Colonic mucosa (tissue), 4 donors: ENCODE data around the gene IL15RA. TPM values are rescaled to one million over a fixed set of nuclear protein-coding genes. Genes with fewer than 3 reads are reported as not detected.
A peak's percentile ranks its signal among the peaks of the same experiment; 100 is the strongest.
"Not testable (repeated sequence)": the region's sequence is repeated elsewhere in the genome, so short reads cannot be mapped to it uniquely, and the experiment has no call there.

Experiments used
- DNase-seq: peaks from one replicate; pipeline ENCODE4 v3.0.0-alpha.2; 2020
- H3K27ac ChIP-seq: fragments of 200-600 bp; one replicate; pipeline ENCODE4 v1.8.0; 2021
- H3K27me3 ChIP-seq: fragments of 200-600 bp; one replicate; pipeline ENCODE4 v1.8.0; 2021
- H3K36me3 ChIP-seq: fragments of 200-600 bp; one replicate; pipeline ENCODE4 v1.8.0; 2021
- H3K4me1 ChIP-seq: fragments of 200-600 bp; one replicate; pipeline ENCODE4 v1.8.0; 2021; ENCODE audit warnings: mild to moderate bottlenecking
- H3K4me3 ChIP-seq: fragments of 200-600 bp; one replicate; pipeline ENCODE4 v1.8.0; 2021
- H3K9ac ChIP-seq, 2 donors: one replicate each; pipeline ENCODE4 v1.7.0; 2013; ENCODE audit warnings: control low read depth in 2 of 2, low read depth in 2 of 2, low read length in 2 of 2
- H3K9me3 ChIP-seq: fragments of 200-600 bp; one replicate; pipeline ENCODE4 v1.8.0; 2021
- intact Hi-C: fragments of 100-400 bp; cut with DNase I; formaldehyde crosslinking; loops from one replicate; pipeline ENCODE4 v1.14.1; 2022
- total RNA-seq, 2 donors: library from RNA; stranded (reverse); fragmentation: NEBNext Ultra II Directional in 1 of 2; extraction: Animal tissue kit (Norgen Biotek cat#: 25700) in 1 of 2; gene quantifications; one replicate each; pipeline ENCODE4 v1.2.1, GENCODE V29; 2021
- TF ChIP-seq, protein P1 (sequence below): fragments of 200-600 bp; IDR thresholded peaks from one replicate; pipeline ENCODE4 v1.8.0; 2022; ENCODE audit warnings: antibody characterized with exemption, mild to moderate bottlenecking
- donor health status: healthy.
- donor health status: DM: no; HTN: no; CAD: no.
- donor health status: DM: no; HTN: no; CAD: no.

Gene IL15RA
- total RNA-seq, 2 donors from 2014 or later = 11.5 to 16.0 TPM

- H3K36me3 ChIP-seq = no peaks in the 10 kb centered on the region
- no peak overlapping the region for H3K4me3 ChIP-seq
- H3K9me3 ChIP-seq = no peaks in the 10 kb centered on the region
- TF ChIP-seq, protein P1, sequence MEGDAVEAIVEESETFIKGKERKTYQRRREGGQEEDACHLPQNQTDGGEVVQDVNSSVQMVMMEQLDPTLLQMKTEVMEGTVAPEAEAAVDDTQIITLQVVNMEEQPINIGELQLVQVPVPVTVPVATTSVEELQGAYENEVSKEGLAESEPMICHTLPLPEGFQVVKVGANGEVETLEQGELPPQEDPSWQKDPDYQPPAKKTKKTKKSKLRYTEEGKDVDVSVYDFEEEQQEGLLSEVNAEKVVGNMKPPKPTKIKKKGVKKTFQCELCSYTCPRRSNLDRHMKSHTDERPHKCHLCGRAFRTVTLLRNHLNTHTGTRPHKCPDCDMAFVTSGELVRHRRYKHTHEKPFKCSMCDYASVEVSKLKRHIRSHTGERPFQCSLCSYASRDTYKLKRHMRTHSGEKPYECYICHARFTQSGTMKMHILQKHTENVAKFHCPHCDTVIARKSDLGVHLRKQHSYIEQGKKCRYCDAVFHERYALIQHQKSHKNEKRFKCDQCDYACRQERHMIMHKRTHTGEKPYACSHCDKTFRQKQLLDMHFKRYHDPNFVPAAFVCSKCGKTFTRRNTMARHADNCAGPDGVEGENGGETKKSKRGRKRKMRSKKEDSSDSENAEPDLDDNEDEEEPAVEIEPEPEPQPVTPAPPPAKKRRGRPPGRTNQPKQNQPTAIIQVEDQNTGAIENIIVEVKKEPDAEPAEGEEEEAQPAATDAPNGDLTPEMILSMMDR = no peak
- H3K9ac ChIP-seq = no peak overlapping the region
- no peak overlapping the region for H3K27ac ChIP-seq
- intact Hi-C loops = no loop called here
- no peaks in the 10 kb centered on the region for H3K27me3 ChIP-seq
- H3K4me1 ChIP-seq = no peaks in the 10 kb centered on the region
- peak; percentile 12 for DNase-seq
Observed at GRCh38 chr10:6005856-6006395, 28.6 kb upstream of the IL15RA start.

- DNase-seq = peak; percentile 1
- H3K9ac ChIP-seq, H3K4me1 ChIP-seq, H3K36me3 ChIP-seq, H3K27me3 ChIP-seq, H3K4me3 ChIP-seq, intact Hi-C loops, H3K27ac ChIP-seq, H3K9me3 ChIP-seq: not testable (repeated sequence)
Observed at GRCh38 chr10:6005161-6005804, 27.9 kb upstream of the IL15RA start.

DNA sequence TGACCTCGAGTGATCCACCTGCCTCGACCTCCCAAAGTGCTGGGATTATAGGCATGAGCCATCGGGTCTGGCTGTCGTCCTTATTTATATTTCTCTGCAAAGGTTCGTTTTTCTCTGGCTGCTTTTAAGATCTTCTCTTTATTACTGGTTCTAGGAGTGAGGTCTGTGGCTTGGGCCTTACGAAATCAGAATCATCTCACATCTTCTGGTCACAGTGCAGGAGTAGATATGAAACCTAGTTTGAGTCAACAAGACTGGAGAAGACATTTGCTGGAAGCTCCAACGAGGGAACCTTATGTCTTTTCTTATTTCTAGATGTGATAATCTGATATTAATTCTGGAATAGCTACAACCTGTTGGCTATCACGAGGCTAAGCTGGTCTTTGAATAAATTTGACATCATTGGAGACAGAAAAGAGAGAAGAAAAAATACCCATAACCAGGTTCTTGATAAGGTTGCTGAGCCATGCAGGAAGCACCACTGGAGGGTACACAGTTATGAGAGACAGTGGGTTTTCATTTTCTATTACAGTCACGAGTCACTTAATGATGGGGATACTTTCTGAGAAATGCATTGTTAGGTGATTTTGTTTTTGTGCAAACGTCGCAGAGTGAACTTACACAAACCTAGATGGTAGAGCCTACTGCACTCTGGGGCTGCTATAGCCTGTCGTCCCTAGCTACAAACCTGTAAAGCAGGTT, 25.6 kb upstream of the IL15RA start:
- Histone ChIP-seq H3K4me1 (no peaks in the 10 kb centered on the region), H3K9ac (no peak overlapping the region), H3K27me3 (no peaks in the 10 kb centered on the region), H3K4me3 (no peak overlapping the region), H3K9me3 (no peaks in the 10 kb centered on the region), H3K27ac (no peak overlapping the region), H3K36me3 (no peaks in the 10 kb centered on the region)
- TF ChIP-seq, protein P1 = no peak
- peak; percentile 2 for DNase-seq
- intact Hi-C loops = no loop called here

GRCh38 chr10:5999440-6000165, 22.3 kb upstream of the IL15RA start:
- no peak overlapping the region for H3K4me3 ChIP-seq
- TF ChIP-seq, protein P1 = no peak

GRCh38 chr10:5996696-5997095, 19.4 kb upstream of the IL15RA start:
- H3K9ac ChIP-seq = no peak overlapping the region
- no peaks in the 10 kb centered on the region for H3K36me3 ChIP-seq
- intact Hi-C loops = no loop called here
- TF ChIP-seq, protein P1 = no peak
- no peak overlapping the region for H3K27ac ChIP-seq
- DNase-seq = peak; percentile 3
- H3K4me1 ChIP-seq = no peaks in the 10 kb centered on the region
- H3K27me3 ChIP-seq = no peaks in the 10 kb centered on the region
- no peak overlapping the region for H3K4me3 ChIP-seq
- H3K9me3 ChIP-seq = no peaks in the 10 kb centered on the region

More at GRCh38 chr10:5999440-6000165, 22.3 kb upstream of the IL15RA start:
- H3K9ac ChIP-seq = no peak overlapping the region
- intact Hi-C loops = no loop called here
- H3K27me3 ChIP-seq = no peaks in the 10 kb centered on the region
- H3K27ac ChIP-seq = no peak overlapping the region
- H3K4me1 ChIP-seq = no peaks in the 10 kb centered on the region
- no peaks in the 10 kb centered on the region for H3K36me3 ChIP-seq
- DNase-seq = peak; percentile 14
- H3K9me3 ChIP-seq = no peaks in the 10 kb centered on the region
